GM23338 (cell line): Measurements from ENCODE around the gene P2RY6. TPM values are rescaled to one million over a fixed set of nuclear protein-coding genes. Genes with fewer than 3 reads are reported as not detected.

ENCODE experiments used
- ATAC-seq: fragments of 200-7000 bp; cut with Tn5 transposase; 3 replicates; pipeline ENCODE4 v1.9.1; 2020
- DNase-seq: peaks from one replicate; pipeline ENCODE4 v3.0.0-alpha.2; 2015; ENCODE audit warnings: low spot score
- H2AFZ ChIP-seq: fragments of 200-600 bp; sonication (generic); 2 replicates; pipeline ENCODE4 v1.8.0; 2016; ENCODE audit warnings: antibody characterized with exemption, mild to moderate bottlenecking, moderate library complexity
- H3F3A ChIP-seq: fragments of 200-600 bp; sonication (generic); replicated peaks from 2 replicates; pipeline ENCODE4 v1.8.0; 2017; ENCODE audit warnings: antibody characterized with exemption, mixed run types, low read depth
- H3K27ac ChIP-seq: fragments of 200-600 bp; sonication (generic); 2 replicates; pipeline ENCODE4 v1.6.1; 2016; ENCODE audit warnings: low read depth
- H3K27me3 ChIP-seq: fragments of 200-600 bp; sonication (generic); 2 replicates; pipeline ENCODE4 v1.8.0; 2016; ENCODE audit warnings: mild to moderate bottlenecking, mixed run types, moderate library complexity; ENCODE audit not compliant: insufficient read depth
- H3K36me3 ChIP-seq: fragments of 200-600 bp; sonication (generic); 2 replicates; pipeline ENCODE4 v1.8.0; 2016; ENCODE audit warnings: mild to moderate bottlenecking; ENCODE audit not compliant: insufficient read depth
- H3K4me1 ChIP-seq: fragments of 200-600 bp; sonication (generic); 2 replicates; pipeline ENCODE4 v1.8.0; 2016; ENCODE audit warnings: mild to moderate bottlenecking, moderate library complexity; ENCODE audit not compliant: insufficient read depth
- H3K4me2 ChIP-seq: fragments of 200-600 bp; sonication (generic); 2 replicates; pipeline ENCODE4 v1.7.1; 2017; ENCODE audit warnings: mixed run types
- H3K4me3 ChIP-seq: fragments of 200-600 bp; sonication (generic); 2 replicates; pipeline ENCODE4 v1.6.1; 2016; ENCODE audit warnings: mixed run types
- H3K79me2 ChIP-seq: fragments of 200-600 bp; sonication (generic); replicated peaks from 2 replicates; pipeline ENCODE4 v1.8.0; 2017; ENCODE audit warnings: mild to moderate bottlenecking; ENCODE audit not compliant: insufficient read depth
- H3K9me2 ChIP-seq: fragments of 200-600 bp; sonication (generic); 2 replicates; pipeline ENCODE4 v1.8.0; 2017; ENCODE audit not compliant: insufficient read depth
- H4K20me1 ChIP-seq: fragments of 200-600 bp; sonication (generic); replicated peaks from 2 replicates; pipeline ENCODE4 v1.8.0; 2017; ENCODE audit warnings: mild to moderate bottlenecking; ENCODE audit not compliant: insufficient read depth
- H3K27ac Mint-ChIP-seq: 2 replicates; pipeline ENCODE4 v1.8.0; 2020; ENCODE audit warnings: inconsistent platforms, mild to moderate bottlenecking, moderate library complexity, mixed read lengths
- H3K27me3 Mint-ChIP-seq: 3 replicates; pipeline ENCODE4 v1.8.0; 2022; ENCODE audit warnings: low read depth, mild to moderate bottlenecking, moderate library complexity, mixed read lengths, inconsistent platforms; ENCODE audit not compliant: insufficient read depth, poor library complexity
- H3K36me3 Mint-ChIP-seq: 3 replicates; pipeline ENCODE4 v1.8.0; 2021; ENCODE audit warnings: low read depth, mild to moderate bottlenecking, inconsistent platforms, moderate library complexity, mixed read lengths
- H3K4me1 Mint-ChIP-seq: 3 replicates; pipeline ENCODE4 v1.8.0; 2020; ENCODE audit warnings: mild to moderate bottlenecking, inconsistent platforms, mixed read lengths
- H3K4me3 Mint-ChIP-seq: 3 replicates; pipeline ENCODE4 v1.8.0; 2021; ENCODE audit warnings: moderate library complexity, mild to moderate bottlenecking, inconsistent platforms, mixed read lengths
- H3K9me3 Mint-ChIP-seq: 3 replicates; pipeline ENCODE4 v1.8.0; 2020; ENCODE audit warnings: moderate library complexity, mild to moderate bottlenecking, inconsistent platforms, mixed read lengths
- CREB1 ChIP-seq: fragments of 250-450 bp; sonication (Bioruptor Pico); IDR thresholded peaks from 2 replicates; pipeline ENCODE4 v1.5.0; 2020; ENCODE audit warnings: low read depth, mild to moderate bottlenecking, moderate library complexity
- EZH2 ChIP-seq: fragments of 200-600 bp; sonication (generic); IDR thresholded peaks from one replicate; pipeline ENCODE4 v1.8.0; 2017; ENCODE audit warnings: antibody characterized with exemption, mild to moderate bottlenecking, low read depth; ENCODE audit not compliant: unreplicated experiment
- EZH2phosphoT487 ChIP-seq: fragments of 200-600 bp; sonication (generic); IDR thresholded peaks from one replicate; pipeline ENCODE4 v1.8.1; 2018; ENCODE audit warnings: antibody characterized with exemption; ENCODE audit not compliant: unreplicated experiment
- JUNB ChIP-seq: IDR thresholded peaks from one replicate; pipeline ENCODE4 v1.6.1; 2016; ENCODE audit warnings: antibody characterized with exemption; ENCODE audit not compliant: unreplicated experiment
- NANOG ChIP-seq: IDR thresholded peaks from 2 replicates; pipeline ENCODE4 v1.6.1; 2016; ENCODE audit warnings: antibody characterized with exemption, borderline replicate concordance
- POLR2AphosphoS5 ChIP-seq: IDR thresholded peaks from 2 replicates; pipeline ENCODE4 v1.6.1; 2016; ENCODE audit warnings: antibody characterized with exemption, low read depth
- STAT1 ChIP-seq: IDR thresholded peaks from one replicate; pipeline ENCODE4 v1.6.1; 2016; ENCODE audit warnings: antibody characterized with exemption; ENCODE audit not compliant: unreplicated experiment
- ZNF114 ChIP-seq: fragments of 250-450 bp; sonication (Bioruptor Pico); IDR thresholded peaks from 2 replicates; pipeline ENCODE4 v1.5.0; 2020; ENCODE audit warnings: mild to moderate bottlenecking, moderate library complexity
- ZNF331 ChIP-seq: fragments of 250-450 bp; sonication (Bioruptor Pico); IDR thresholded peaks from 2 replicates; pipeline ENCODE4 v1.5.0; 2020; ENCODE audit warnings: low read depth, mild to moderate bottlenecking, moderate library complexity
- polyA plus RNA-seq: library from polyadenylated mRNA; unstranded; fragments of >200 nt; fragmentation: Nextera tagmentation; extraction: Ambion mirVana; gene quantifications from 2 replicates; pipeline ENCODE4 v1.2.1, GENCODE V29; 2016
- total RNA-seq: library from RNA; depleted of rRNA; stranded (reverse); fragments of >200 nt; shearing (Covaris generic); gene quantifications from 2 replicates; pipeline ENCODE4 v1.2.3, GENCODE V29; 2014
- TF ChIP-seq, protein P1 (sequence below): IDR thresholded peaks from one replicate; pipeline ENCODE4 v1.6.1; 2018; ENCODE audit warnings: antibody characterized with exemption; ENCODE audit not compliant: unreplicated experiment
- TF ChIP-seq, protein P2 (sequence below): fragments of 250-450 bp; sonication (Bioruptor Pico); IDR thresholded peaks from 2 replicates; pipeline ENCODE4 v1.5.0; 2020; ENCODE audit warnings: mild to moderate bottlenecking, moderate library complexity
- TF ChIP-seq, protein P3 (sequence below), 2 experiments: fragments of 200-600 bp in 1 of 2; sonication (generic) in 1 of 2; conservative IDR thresholded peaks; 2 replicates each; pipeline versions ENCODE4 v1.5.1 to v1.6.1; 2016 to 2017; ENCODE audit warnings: antibody characterized with exemption in 2 of 2, low read depth in 2 of 2, mild to moderate bottlenecking in 2 of 2, moderate library complexity in 1 of 2
- TF ChIP-seq, protein P4 (sequence below): IDR thresholded peaks from 2 replicates; pipeline ENCODE4 v1.6.1; 2016; ENCODE audit warnings: antibody characterized with exemption

Gene P2RY6
- total and polyA plus RNA-seq, 2 experiments from 2014 or later = not detected

DNA sequence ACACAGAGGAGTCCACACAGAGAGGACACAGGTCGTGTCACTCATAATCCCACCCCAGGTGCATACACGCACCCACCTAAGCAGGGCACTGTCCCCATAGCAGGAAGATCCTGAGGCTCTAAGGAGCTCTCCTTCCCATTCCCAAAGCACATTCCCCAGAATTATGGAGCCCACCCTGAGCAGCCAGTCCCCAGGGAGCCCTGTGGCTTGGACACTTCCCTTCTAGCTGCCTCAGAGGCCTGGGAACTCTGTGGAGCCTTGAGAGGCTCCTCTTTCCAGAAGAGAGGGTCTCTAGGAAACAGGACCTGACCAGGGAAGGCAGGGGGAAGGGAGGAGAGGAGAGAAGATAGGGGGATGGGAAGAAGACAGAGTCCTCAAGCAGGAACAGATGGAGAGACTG lies 65.7 kb downstream of the P2RY6 start:
- Histone ChIP-seq H3K79me2 (no peaks in the 10 kb centered on the region), H3K4me3 (no peak overlapping the region), H3K4me2 (no peak overlapping the region), H3K27me3 (peaks cover 46% of the 10 kb centered on the region), H2AFZ (no peak overlapping the region), H3K36me3 (no peaks in the 10 kb centered on the region), H3K27ac (no peak overlapping the region), H3K4me1 (peaks cover 24% of the 10 kb centered on the region), H3F3A (0 out of 2 replicates have a peak, but pooled peaks cover 3% of the 10 kb centered on the region), H4K20me1 (peaks cover 15% of the 10 kb centered on the region), H3K9me2 (no peaks in the 10 kb centered on the region)
- H3K9me3 Mint-ChIP-seq = no peaks in the 10 kb centered on the region
- no peaks in the 10 kb centered on the region; the same call in 2 of the 3 replicates for H3K36me3 Mint-ChIP-seq
- ATAC-seq = no peak
- peaks cover 50% of the 10 kb centered on the region for H3K27me3 Mint-ChIP-seq
- DNase-seq = no peak
- H3K4me1 Mint-ChIP-seq = peaks cover 26% of the 10 kb centered on the region
- H3K4me3 Mint-ChIP-seq = no peak overlapping the region
- H3K27ac Mint-ChIP-seq = no peak overlapping the region
- TF ChIP-seq STAT1 = no peak
- TF ChIP-seq POLR2AphosphoS5 = no peak
- TF ChIP-seq EZH2phosphoT487 = no peak
- TF ChIP-seq EZH2 = no peak
- TF ChIP-seq ZNF114 (CRISPR knock-in tag) = no peak
- TF ChIP-seq, protein P1, sequence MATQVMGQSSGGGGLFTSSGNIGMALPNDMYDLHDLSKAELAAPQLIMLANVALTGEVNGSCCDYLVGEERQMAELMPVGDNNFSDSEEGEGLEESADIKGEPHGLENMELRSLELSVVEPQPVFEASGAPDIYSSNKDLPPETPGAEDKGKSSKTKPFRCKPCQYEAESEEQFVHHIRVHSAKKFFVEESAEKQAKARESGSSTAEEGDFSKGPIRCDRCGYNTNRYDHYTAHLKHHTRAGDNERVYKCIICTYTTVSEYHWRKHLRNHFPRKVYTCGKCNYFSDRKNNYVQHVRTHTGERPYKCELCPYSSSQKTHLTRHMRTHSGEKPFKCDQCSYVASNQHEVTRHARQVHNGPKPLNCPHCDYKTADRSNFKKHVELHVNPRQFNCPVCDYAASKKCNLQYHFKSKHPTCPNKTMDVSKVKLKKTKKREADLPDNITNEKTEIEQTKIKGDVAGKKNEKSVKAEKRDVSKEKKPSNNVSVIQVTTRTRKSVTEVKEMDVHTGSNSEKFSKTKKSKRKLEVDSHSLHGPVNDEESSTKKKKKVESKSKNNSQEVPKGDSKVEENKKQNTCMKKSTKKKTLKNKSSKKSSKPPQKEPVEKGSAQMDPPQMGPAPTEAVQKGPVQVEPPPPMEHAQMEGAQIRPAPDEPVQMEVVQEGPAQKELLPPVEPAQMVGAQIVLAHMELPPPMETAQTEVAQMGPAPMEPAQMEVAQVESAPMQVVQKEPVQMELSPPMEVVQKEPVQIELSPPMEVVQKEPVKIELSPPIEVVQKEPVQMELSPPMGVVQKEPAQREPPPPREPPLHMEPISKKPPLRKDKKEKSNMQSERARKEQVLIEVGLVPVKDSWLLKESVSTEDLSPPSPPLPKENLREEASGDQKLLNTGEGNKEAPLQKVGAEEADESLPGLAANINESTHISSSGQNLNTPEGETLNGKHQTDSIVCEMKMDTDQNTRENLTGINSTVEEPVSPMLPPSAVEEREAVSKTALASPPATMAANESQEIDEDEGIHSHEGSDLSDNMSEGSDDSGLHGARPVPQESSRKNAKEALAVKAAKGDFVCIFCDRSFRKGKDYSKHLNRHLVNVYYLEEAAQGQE = no peak
- no peak for TF ChIP-seq ZNF331 (CRISPR knock-in tag)
- TF ChIP-seq, protein P2, sequence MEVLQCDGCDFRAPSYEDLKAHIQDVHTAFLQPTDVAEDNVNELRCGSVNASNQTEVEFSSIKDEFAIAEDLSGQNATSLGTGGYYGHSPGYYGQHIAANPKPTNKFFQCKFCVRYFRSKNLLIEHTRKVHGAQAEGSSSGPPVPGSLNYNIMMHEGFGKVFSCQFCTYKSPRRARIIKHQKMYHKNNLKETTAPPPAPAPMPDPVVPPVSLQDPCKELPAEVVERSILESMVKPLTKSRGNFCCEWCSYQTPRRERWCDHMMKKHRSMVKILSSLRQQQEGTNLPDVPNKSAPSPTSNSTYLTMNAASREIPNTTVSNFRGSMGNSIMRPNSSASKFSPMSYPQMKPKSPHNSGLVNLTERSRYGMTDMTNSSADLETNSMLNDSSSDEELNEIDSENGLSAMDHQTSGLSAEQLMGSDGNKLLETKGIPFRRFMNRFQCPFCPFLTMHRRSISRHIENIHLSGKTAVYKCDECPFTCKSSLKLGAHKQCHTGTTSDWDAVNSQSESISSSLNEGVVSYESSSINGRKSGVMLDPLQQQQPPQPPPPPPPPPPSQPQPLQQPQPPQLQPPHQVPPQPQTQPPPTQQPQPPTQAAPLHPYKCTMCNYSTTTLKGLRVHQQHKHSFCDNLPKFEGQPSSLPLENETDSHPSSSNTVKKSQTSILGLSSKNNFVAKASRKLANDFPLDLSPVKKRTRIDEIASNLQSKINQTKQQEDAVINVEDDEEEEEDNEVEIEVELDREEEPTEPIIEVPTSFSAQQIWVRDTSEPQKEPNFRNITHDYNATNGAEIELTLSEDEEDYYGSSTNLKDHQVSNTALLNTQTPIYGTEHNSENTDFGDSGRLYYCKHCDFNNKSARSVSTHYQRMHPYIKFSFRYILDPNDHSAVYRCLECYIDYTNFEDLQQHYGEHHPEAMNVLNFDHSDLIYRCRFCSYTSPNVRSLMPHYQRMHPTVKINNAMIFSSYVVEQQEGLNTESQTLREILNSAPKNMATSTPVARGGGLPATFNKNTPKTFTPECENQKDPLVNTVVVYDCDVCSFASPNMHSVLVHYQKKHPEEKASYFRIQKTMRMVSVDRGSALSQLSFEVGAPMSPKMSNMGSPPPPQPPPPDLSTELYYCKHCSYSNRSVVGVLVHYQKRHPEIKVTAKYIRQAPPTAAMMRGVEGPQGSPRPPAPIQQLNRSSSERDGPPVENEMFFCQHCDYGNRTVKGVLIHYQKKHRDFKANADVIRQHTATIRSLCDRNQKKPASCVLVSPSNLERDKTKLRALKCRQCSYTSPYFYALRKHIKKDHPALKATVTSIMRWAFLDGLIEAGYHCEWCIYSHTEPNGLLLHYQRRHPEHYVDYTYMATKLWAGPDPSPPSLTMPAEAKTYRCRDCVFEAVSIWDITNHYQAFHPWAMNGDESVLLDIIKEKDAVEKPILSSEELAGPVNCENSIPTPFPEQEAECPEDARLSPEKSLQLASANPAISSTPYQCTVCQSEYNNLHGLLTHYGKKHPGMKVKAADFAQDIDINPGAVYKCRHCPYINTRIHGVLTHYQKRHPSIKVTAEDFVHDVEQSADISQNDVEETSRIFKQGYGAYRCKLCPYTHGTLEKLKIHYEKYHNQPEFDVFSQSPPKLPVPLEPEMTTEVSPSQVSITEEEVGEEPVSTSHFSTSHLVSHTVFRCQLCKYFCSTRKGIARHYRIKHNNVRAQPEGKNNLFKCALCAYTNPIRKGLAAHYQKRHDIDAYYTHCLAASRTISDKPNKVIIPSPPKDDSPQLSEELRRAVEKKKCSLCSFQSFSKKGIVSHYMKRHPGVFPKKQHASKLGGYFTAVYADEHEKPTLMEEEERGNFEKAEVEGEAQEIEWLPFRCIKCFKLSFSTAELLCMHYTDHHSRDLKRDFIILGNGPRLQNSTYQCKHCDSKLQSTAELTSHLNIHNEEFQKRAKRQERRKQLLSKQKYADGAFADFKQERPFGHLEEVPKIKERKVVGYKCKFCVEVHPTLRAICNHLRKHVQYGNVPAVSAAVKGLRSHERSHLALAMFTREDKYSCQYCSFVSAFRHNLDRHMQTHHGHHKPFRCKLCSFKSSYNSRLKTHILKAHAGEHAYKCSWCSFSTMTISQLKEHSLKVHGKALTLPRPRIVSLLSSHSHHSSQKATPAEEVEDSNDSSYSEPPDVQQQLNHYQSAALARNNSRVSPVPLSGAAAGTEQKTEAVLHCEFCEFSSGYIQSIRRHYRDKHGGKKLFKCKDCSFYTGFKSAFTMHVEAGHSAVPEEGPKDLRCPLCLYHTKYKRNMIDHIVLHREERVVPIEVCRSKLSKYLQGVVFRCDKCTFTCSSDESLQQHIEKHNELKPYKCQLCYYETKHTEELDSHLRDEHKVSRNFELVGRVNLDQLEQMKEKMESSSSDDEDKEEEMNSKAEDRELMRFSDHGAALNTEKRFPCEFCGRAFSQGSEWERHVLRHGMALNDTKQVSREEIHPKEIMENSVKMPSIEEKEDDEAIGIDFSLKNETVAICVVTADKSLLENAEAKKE (CRISPR knock-in tag) = no peak
- no peak for TF ChIP-seq NANOG
- TF ChIP-seq CREB1 (CRISPR knock-in tag) = no peak
- TF ChIP-seq, protein P3, sequence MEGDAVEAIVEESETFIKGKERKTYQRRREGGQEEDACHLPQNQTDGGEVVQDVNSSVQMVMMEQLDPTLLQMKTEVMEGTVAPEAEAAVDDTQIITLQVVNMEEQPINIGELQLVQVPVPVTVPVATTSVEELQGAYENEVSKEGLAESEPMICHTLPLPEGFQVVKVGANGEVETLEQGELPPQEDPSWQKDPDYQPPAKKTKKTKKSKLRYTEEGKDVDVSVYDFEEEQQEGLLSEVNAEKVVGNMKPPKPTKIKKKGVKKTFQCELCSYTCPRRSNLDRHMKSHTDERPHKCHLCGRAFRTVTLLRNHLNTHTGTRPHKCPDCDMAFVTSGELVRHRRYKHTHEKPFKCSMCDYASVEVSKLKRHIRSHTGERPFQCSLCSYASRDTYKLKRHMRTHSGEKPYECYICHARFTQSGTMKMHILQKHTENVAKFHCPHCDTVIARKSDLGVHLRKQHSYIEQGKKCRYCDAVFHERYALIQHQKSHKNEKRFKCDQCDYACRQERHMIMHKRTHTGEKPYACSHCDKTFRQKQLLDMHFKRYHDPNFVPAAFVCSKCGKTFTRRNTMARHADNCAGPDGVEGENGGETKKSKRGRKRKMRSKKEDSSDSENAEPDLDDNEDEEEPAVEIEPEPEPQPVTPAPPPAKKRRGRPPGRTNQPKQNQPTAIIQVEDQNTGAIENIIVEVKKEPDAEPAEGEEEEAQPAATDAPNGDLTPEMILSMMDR (conservative IDR thresholded peaks at IDR 0.05; ENCODE audit: low read depth in 2 of 2) = no peak
- TF ChIP-seq JUNB = no peak
- TF ChIP-seq, protein P4, sequence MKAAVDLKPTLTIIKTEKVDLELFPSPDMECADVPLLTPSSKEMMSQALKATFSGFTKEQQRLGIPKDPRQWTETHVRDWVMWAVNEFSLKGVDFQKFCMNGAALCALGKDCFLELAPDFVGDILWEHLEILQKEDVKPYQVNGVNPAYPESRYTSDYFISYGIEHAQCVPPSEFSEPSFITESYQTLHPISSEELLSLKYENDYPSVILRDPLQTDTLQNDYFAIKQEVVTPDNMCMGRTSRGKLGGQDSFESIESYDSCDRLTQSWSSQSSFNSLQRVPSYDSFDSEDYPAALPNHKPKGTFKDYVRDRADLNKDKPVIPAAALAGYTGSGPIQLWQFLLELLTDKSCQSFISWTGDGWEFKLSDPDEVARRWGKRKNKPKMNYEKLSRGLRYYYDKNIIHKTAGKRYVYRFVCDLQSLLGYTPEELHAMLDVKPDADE = no peak
